ENCODE measurements around the gene SPIC. TPM values are rescaled to one million over a fixed set of nuclear protein-coding genes. Genes with fewer than 3 reads are reported as not detected.
"Not testable (repeated sequence)": the region's sequence is repeated elsewhere in the genome, so short reads cannot be mapped to it uniquely, and the experiment has no call there.

The SPIC gene
- total RNA-seq, 6 donors from 2014 or later, result 0.20 TPM; not detected in 5

- no peak for ATAC-seq (ENCODE audit: low FRiP score in 2 of 2)
- Histone ChIP-seq H3K27ac (no peak overlapping the region), H3K4me3 (no peak overlapping the region), H3K27me3 (no peaks in the 10 kb centered on the region), H3K36me3 (no peaks in the 10 kb centered on the region), H3K4me1 (no peaks in the 10 kb centered on the region), H3K9me3 (no peaks in the 10 kb centered on the region)
- no peak for TF ChIP-seq POLR2A (IDR thresholded peaks at IDR 0.05)
- no peak for DNase-seq
- whole genome bisulfite sequencing, 2 donors, result 43 to 51% methylated on average over 2 of the region's 2 CpGs
Measured at GRCh38 chr12:101470939-101471338, 4.2 kb upstream of the SPIC start.

- WGBS, 2 donors, result 93 to 94% methylated on average over 5 of the region's 5 CpGs
- not testable (repeated sequence) for H3K9me3 ChIP-seq; DNase-seq; H3K36me3 ChIP-seq; H3K27me3 ChIP-seq; H3K4me1 ChIP-seq; H3K4me3 ChIP-seq; H3K27ac ChIP-seq; ATAC-seq (ENCODE audit: low FRiP score in 2 of 2)
Measured at GRCh38 chr12:101471878-101472277, 3.3 kb upstream of the SPIC start.

DNA sequence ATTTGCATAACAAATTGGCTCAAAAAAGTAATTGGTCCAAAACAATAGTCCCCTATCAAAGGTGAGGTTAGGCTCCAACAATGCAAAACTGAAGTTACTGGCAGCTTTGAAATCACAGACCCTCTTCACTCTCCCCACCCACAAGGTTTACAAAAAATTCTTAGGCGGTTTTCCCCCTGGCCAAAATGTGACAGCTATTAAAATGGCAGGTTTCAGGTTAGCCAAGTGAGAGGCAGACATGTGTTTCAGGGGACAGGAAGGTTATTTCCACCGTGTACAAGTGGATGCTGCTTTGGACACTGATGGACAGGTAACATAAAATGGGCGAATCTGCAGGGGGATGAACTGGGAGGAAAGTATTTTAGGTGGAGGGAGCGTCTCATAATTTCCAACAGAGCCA, 888 bp upstream of the SPIC start:
- TF ChIP-seq EP300 (IDR thresholded peaks at IDR 0.05), result no peak
- TF ChIP-seq POLR2AphosphoS5 (IDR thresholded peaks at IDR 0.05), result no peak
- no peak for TF ChIP-seq POLR2A (IDR thresholded peaks at IDR 0.05)
- TF ChIP-seq CTCF (IDR thresholded peaks at IDR 0.05), result no peak
- WGBS, 2 donors, result 78 to 79% methylated on average over 4 of the region's 4 CpGs
- H3K36me3 ChIP-seq, result no peaks in the 10 kb centered on the region
- no peak overlapping the region for H3K4me3 ChIP-seq
- H3K27me3 ChIP-seq, result no peaks in the 10 kb centered on the region
- no peak for DNase-seq
- H3K4me1 ChIP-seq, result no peaks in the 10 kb centered on the region
- no peak overlapping the region for H3K27ac ChIP-seq
- H3K9me3 ChIP-seq, result no peaks in the 10 kb centered on the region
- ATAC-seq (ENCODE audit: low FRiP score in 2 of 2), result no peak

GRCh38 chr12:101475751-101476305, 692 bp downstream of the SPIC start:
- H3K4me3 ChIP-seq, result no peak overlapping the region
- no peak for ATAC-seq (ENCODE audit: low FRiP score in 2 of 2)
- no peak overlapping the region for H3K27ac ChIP-seq
- WGBS, 2 donors, result 67 to 77% methylated on average over 5 of the region's 5 CpGs
- no peaks in the 10 kb centered on the region for H3K27me3 ChIP-seq
- H3K36me3 ChIP-seq, result no peaks in the 10 kb centered on the region
- no peak for TF ChIP-seq POLR2AphosphoS5 (IDR thresholded peaks at IDR 0.05)
- TF ChIP-seq CTCF (IDR thresholded peaks at IDR 0.05), result no peak
- no peak for TF ChIP-seq EP300 (IDR thresholded peaks at IDR 0.05)
- no peak for TF ChIP-seq POLR2A (IDR thresholded peaks at IDR 0.05)
- no peaks in the 10 kb centered on the region for H3K4me1 ChIP-seq
- no peaks in the 10 kb centered on the region for H3K9me3 ChIP-seq
- no peak for DNase-seq

GRCh38 chr12:101480849-101481248, 5.7 kb downstream of the SPIC start:
- H3K4me1 ChIP-seq, result peaks cover 0 to 3% (median 0%) of the 10 kb centered on the region in 4 donors
- TF ChIP-seq EP300 (IDR thresholded peaks at IDR 0.05) (no peak), POLR2AphosphoS5 (IDR thresholded peaks at IDR 0.05) (no peak), CTCF (IDR thresholded peaks at IDR 0.05) (no peak), POLR2A (IDR thresholded peaks at IDR 0.05) (no peak)
- DNase-seq (no peak), ATAC-seq (ENCODE audit: low FRiP score in 2 of 2) (no peak)
- H3K27me3 ChIP-seq, result no peaks in the 10 kb centered on the region
- WGBS, 2 donors, result 45 to 79% methylated on average over 1 of the region's 1 CpG
- H3K9me3 ChIP-seq, result no peaks in the 10 kb centered on the region
- H3K4me3 ChIP-seq, result no peak overlapping the region
- H3K27ac ChIP-seq, result no peak overlapping the region
- no peaks in the 10 kb centered on the region for H3K36me3 ChIP-seq

- Histone ChIP-seq H3K4me1 (peaks cover 0 to 3% (median 0%) of the 10 kb centered on the region in 4 donors), H3K36me3 (no peaks in the 10 kb centered on the region), H3K27me3 (no peaks in the 10 kb centered on the region), H3K9me3 (no peaks in the 10 kb centered on the region), H3K4me3 (no peak overlapping the region), H3K27ac (no peak overlapping the region)
- DNase-seq (no peak), ATAC-seq (ENCODE audit: low FRiP score in 2 of 2) (no peak)
- TF ChIP-seq POLR2AphosphoS5 (IDR thresholded peaks at IDR 0.05) (no peak), EP300 (IDR thresholded peaks at IDR 0.05) (no peak), POLR2A (IDR thresholded peaks at IDR 0.05) (no peak), CTCF (IDR thresholded peaks at IDR 0.05) (no peak)
Measured at GRCh38 chr12:101485021-101485420, 9.9 kb downstream of the SPIC start.
